OCI-M2 (cell line): ENCODE data around the gene RFPL3.
"Not testable (repeated sequence)": the region's sequence is repeated elsewhere in the genome, so short reads cannot be mapped to it uniquely, and the experiment has no call there.

Experiments
- DNase-seq: peaks from one replicate; lab custom pipeline; 2025; ENCODE audit not compliant: unreplicated experiment; lab: John Stamatoyannopoulos, UW

The RFPL3 gene

GRCh38 chr22:32329202-32329645 lies 28.4 kb upstream of the RFPL3 start:
- DNase-seq = no peak

DNA sequence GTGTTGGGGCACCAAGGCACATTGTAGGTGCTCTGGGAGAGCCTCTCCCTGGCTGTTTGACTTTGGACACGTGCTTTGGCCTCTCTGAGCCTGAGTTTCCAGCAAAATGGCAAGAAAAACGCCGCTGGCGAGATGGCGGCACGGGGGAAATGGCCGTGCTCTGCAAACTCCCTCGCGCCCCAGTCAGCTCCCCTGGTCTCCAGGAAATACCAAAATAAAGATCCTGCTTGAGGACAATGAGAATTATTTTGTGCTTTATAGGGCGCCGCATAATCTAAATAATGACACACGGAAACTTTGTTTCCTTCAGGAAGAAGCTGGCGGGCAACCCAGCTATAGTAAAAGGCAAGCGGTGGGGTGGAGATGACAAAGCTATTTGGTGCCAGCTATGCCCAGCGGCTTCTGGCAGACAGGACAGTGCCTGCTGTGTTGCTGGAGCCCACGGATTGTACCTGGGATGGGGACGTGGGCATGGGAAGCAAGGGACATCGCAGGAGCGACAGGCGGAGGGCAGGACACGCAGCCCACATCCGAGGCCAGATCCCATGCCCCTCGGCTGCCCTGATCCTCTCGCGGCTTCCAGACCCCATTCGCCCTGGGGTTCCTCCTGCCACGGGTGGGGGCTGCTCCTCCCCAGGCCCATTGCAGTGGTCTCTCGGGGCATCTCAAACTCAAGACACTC lies 26.3 kb upstream of the RFPL3 start:
- DNase-seq = no peak

DNA sequence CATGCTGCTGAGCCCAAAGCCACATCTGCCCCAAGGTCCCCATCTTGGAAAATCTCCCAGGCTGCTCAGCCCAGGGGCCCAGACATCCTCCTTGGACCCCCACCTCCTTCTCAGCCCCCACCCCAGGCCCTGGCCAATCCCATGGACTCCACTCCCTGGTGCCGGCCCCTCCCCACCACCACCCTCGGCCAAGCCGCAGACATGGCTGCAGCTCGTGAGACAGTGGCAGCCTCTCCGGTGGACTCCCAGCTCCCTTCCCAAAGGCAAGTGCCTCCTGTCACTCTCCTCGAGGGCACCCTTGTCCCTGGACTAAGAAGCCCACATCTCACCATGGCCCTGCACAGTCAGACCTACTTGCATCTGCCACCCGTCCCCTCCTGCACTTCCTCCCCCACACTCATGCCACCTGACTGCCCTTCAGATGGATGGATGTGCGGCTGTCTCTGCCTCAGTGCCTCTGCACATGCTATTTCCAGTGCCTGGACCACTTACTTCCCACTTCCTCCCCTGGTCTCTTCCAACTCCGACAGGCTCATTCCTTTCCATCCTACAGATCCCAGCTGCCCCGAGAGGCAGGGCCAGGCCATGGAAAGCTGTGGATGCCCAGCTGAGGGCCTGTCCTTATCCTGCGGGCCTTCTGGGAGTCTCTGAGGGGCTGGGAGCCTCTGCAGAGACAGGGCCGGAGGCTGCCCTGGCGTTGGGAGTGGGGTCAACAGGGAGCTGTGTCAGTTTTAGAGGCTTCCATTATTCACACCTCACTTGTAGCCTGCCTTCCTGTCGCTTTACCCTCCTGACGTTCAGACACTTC lies 25.5 kb upstream of the RFPL3 start:
- no peak for DNase-seq

DNA sequence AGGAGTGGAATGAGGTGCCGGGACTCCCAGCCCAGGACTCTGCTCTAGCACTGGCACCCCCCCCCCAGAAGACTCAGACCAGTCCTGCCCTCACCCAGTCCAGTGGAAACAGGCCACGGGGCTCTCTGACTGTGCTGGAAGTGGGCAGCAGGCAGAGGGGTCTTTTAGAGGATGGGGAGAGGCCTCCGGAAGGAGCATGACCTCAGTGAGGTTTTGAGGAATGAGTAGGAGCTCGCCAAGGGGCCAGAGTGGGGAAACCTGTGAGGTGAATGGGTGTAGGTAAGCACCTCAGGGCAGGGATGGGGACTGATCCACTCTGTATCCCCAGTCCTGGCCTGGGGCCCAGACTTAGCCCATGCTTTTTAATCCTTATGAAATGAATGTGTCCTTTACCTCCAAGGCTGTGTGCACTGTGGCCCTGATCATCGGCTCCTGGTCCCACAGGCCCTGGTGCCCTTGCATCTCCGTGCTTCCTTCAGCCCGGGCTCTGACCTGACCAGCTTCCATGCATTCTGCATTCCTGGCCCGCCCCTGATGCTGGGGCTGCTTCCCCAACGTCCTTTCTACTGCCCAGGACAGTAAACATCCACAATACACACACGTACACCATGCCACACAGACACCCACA lies 24.4 kb upstream of the RFPL3 start:
- DNase-seq = no peak

DNA sequence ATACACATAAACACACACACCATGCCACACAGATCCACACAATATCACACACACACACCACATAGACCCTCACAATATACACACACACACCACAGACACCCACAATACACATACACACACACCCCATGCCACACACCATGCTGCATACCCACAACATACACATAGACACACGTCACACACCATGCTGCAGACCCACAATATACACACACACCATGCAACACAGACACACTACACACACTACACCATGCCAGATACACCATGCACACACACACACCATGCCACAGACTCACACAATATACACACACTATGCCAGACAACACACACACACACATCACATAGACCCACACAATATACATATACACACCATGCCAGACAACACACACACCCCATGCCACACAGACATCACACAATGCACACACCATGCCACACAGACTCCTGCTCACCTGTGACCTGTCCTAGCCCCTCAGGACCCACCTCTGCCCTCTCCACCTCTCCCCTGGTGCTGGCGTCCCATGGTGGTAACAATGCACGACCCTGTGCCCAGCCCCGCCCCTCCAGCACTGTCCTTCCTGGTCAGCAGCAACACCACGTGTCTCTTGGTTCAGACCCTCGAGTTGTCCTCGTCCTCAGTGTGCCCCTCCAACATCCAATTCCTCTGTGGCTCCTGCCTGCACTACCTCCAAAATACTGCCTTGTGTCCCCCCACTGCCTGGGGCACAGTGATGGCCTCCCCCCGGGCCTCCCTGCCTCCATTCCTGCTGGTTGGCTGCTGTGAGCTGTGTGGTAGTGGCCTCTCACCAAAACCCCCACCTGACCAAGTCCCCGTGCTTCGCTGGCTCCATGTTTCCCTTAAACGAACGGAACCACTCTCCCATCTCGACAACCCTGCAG lies 23.7 kb upstream of the RFPL3 start:
- DNase-seq = no peak

- DNase-seq = no peak
These were observed 22.9 kb upstream of the RFPL3 start for GRCh38 chr22:32334660-32335365.

GRCh38 chr22:32335471-32335870 lies 22.2 kb upstream of the RFPL3 start:
- no peak for DNase-seq

- DNase-seq = no peak
These were observed 21.5 kb upstream of the RFPL3 start for GRCh38 chr22:32336121-32336603.

DNA sequence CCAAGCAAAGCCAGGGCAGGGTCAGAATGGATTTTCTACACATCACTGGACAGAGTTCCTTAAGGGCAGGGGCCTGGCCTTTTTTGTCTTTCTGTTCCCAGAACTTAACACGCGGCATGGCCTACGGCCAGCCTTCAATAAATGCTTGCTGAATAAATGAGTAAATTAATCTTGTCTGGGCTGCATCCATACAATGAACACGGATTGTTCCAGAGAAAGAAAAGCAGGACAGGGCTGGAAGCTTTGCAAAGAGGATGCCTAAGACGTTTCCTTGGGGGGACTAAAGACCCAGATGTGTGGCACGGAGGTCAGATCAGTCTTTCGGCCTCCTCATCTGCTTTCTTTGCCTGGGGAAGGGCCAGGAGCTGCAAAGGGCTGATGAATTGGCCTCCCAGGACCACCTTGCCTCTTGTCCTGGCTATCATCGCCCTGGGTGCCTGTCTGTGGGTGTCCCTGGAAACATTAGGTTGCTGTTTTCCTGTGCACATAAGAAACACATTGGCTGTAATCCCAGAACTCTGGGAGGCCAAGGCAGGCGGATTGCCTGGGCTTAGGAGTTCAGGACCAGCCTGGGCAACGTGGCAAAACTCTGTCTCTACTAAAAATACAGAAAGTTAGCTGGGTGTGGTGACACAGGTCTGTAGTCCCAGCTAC lies 20.8 kb upstream of the RFPL3 start:
- DNase-seq = no peak

DNA sequence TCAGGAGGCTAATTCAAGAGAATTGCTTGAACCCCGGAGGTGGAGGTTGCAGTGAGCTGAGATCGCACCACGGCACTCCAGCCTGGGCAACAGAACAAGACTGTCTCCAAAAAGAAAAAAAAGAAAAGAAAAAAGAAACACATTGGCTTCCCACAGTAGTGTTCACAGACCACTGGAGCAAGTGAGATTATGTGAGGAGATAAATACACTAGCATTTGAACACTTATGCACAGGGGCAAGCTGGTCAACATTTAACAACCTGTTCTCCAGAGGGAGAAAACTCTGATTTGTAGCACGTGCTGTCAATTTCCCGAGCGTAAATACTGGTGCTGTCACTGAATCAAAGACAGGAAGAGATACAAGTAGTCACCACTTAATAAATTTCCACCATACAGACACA lies 20.2 kb upstream of the RFPL3 start:
- DNase-seq = not testable (repeated sequence)

GRCh38 chr22:32338757-32339156 lies 18.9 kb upstream of the RFPL3 start:
- DNase-seq = no peak

DNA sequence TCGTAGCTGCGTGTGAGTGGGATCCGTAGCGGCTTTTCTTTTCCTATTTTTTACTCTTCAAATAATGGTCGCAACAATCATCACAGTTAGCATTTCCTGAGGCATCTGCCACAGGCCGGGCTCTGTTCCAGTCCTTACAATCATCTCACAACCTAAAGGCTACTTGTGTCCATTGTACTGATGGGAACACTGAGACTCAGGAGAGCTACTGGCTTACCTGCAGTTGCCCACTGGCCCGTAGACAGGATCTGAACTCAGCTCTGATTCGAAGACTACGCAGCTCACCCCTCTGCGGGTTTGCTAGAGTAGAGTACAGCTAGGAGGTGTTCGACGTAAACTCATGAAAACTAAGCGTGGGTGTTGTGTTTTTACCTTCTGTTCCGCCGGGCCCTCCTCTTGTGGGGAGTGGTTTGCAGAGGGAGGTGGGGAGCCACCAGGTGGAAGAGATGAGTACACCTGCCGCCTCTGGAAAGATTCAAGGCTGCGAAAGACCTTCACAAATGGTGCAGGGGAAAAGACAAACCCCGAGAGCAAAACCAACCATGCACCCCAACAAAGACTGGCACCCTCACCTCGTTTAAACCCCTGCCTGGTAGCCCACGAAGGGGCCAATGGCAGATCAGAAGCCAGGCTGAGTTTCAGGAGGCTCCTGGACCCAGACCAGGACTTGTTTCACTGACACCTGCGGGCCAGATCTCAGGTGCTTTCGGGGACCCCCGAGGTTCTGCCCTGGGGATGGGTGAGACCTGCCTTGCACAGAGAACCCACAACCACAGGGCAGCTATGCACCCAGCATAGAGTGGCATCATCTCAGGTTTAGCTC lies 18.3 kb upstream of the RFPL3 start:
- no peak for DNase-seq

DNA sequence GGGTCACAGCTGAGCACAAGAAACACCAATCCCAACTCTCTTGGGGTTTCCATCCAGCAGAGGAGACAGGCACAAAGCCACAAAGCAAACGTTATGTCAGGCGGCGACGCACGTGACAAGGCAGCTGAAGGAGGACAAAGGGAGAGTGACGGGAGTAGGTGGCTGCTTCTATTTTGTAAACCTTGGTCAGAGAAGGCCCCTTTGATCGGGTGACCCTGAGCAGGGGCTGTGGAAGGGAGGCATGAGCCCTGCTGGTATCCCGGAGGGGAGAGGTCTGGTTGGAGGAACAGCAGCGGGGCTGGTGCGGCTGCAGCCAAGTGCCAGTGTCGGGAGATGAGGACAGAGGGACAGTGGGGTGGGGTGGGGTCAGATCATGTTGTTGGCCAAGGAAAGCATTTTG lies 17.3 kb upstream of the RFPL3 start:
- DNase-seq = no peak

DNA sequence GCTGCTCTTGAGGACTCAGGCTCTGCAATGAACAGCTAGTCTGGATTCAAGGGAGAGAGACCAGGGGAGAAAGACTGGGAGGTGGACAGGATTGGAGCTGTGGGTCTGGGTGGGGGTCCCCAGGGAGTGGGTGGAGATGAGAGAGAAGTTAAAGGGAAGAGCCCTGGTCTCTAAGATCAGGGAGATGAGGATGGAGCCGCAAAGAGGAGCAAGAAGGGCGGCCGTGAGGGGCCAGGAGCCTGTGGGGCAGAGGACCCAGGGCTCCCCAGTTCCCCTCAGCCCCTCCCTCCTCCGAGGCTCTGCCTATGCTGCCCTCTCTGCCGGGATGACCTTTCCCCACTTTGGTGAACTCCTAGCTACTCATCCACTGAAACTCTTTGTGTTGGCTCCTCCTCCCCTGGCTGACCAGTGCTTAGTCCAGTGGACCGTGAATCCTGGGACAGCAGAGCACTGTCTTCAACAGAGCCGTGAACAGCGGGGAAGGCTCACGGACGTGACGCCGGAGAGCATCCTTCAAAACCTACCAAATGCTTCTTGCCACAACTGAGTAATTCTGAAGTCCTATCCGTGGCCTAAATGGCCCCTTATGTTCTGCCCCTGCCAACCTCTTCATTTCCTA lies 16.4 kb upstream of the RFPL3 start:
- DNase-seq = no peak

- DNase-seq = no peak
These were observed 14.7 kb upstream of the RFPL3 start for GRCh38 chr22:32342977-32343376.

GRCh38 chr22:32343941-32344340 lies 13.7 kb upstream of the RFPL3 start:
- no peak for DNase-seq

DNA sequence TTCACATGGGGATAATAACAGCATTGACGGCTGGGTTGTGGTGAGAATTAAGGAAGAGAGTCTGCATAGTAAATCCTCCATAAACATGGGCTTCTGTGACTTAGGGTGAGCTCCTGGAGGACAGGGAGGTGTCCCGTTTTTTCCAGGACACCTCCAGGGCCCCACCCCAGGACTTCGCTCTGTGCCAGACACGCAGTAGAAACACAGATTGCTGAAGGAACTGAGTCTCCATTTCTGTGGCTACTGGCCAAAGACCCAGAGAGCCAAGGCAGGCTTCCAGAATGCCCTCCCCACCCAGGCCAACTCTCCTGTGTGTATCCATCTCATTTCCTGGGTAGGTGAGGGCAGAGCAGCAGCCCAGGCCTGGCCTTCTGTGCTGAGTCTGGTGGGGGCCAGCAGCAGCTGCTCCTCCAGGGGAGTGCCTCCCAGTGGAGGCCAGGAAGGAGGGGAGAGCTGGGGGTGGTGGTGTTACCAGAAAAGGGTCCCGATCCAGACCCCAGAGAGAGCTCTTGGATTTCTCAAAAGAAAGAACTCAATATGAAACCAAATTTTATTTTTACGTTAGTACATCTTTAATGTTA lies 9.5 kb upstream of the RFPL3 start:
- DNase-seq = no peak

DNA sequence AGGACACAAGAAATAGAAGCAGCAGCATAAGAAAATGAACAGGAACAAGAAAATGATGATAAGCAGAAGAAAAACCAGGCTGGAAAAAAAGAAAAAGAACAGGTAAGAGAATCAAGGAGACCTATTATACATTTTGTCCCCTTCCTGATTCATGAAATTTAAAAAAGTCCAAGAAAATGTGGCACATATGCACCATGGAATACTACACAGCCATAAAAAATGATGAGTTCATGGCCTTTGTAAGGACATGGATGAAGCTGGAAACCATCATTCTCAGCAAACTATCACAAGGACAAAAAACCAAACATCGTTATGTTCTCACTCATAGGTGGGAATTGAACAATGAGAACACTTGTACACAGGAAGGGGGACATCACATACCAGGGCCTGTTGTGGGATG lies 5.8 kb upstream of the RFPL3 start:
- DNase-seq = not testable (repeated sequence)
